HepG2 (cell line): Measurements from ENCODE around the gene TMBIM6. TPM values are rescaled to one million over a fixed set of nuclear protein-coding genes. Genes with fewer than 3 reads are reported as not detected.

ENCODE experiments used
- ATAC-seq: fragments of 200-7000 bp; cut with Tn5 transposase; 3 replicates; pipeline ENCODE4 v1.9.1; 2020; ENCODE audit warnings: mild to moderate bottlenecking, moderate library complexity
- BruUV-seq: library from RNA; stranded (reverse); fragments of 400-500 nt; replicated peaks from 2 replicates; lab custom pipeline; 2021; lab: Mats Ljungman, UMichigan
- CTCF ChIA-PET: fragments of 300-600 bp; formaldehyde crosslinking; extraction: SDS; loops from one replicate; lab custom pipeline; 2021; ENCODE audit warnings: low total read pairs, inconsistent platforms, low intra/inter-chr PET ratio; lab: Yijun Ruan, JAX
- POLR2A ChIA-PET: fragments of 350-600 bp; sonication (Branson Sonifier 250); formaldehyde crosslinking; loops from one replicate; lab custom pipeline; 2020; ENCODE audit warnings: antibody characterized with exemption, inconsistent platforms; lab: Yijun Ruan, JAX
- DNase-seq: peaks from one replicate; pipeline ENCODE4 v3.0.0-alpha.2; 2015; ENCODE audit warnings: low spot score
- FAIRE-seq: peaks from 3 replicates; lab custom pipeline; 2011; peaks lifted over from hg19 to GRCh38; lab: Jason Lieb, UNC
- H2AFZ ChIP-seq: one replicate; pipeline ENCODE4 v1.6.1; 2011; ENCODE audit warnings: low read length, inconsistent platforms
- H3K27ac ChIP-seq: fragments of 300-600 bp; 3 replicates; pipeline ENCODE4 v1.8.0; 2011; ENCODE audit warnings: mixed run types, mild to moderate bottlenecking, mixed read lengths, low read length, inconsistent platforms; ENCODE audit not compliant: insufficient read depth; ENCODE audit errors: extremely low read length
- H3K27me3 ChIP-seq, 2 experiments: fragments of 200-600 bp in 1 of 2; 2 replicates in 1 of 2; 3 replicates in 1 of 2; pipeline versions ENCODE4 v1.6.0 to v1.8.0; 2011; ENCODE audit warnings: low read length in 2 of 2, mild to moderate bottlenecking in 2 of 2, moderate library complexity in 2 of 2, inconsistent platforms in 1 of 2; ENCODE audit not compliant: insufficient read depth in 2 of 2, control insufficient read depth in 1 of 2
- H3K36me3 ChIP-seq, 2 experiments: fragments of 200-600 bp in 1 of 2; replicated peaks in 1 of 2; 2 replicates in 1 of 2; 3 replicates in 1 of 2; pipeline versions ENCODE4 v1.5.1 to v1.8.0; 2011; ENCODE audit warnings: low read length in 2 of 2, inconsistent platforms in 1 of 2; ENCODE audit not compliant: insufficient read depth in 2 of 2, control insufficient read depth in 1 of 2
- H3K4me1 ChIP-seq: 2 replicates; pipeline ENCODE4 v1.5.1; 2012; ENCODE audit warnings: low read length, inconsistent platforms; ENCODE audit not compliant: insufficient read depth
- H3K4me2 ChIP-seq: 2 replicates; pipeline ENCODE4 v1.6.0; 2011; ENCODE audit warnings: low read depth, low read length, inconsistent platforms
- H3K4me3 ChIP-seq, 3 experiments: fragments of 200-600 bp in 1 of 3; sonication (generic), shearing (Covaris generic) in 1 of 3; replicated peaks in 1 of 3; 2 replicates each; pipeline ENCODE4 v1.5.1; 2011 to 2016; ENCODE audit warnings: low read length in 3 of 3, inconsistent platforms in 2 of 3, low read depth in 2 of 3, mild to moderate bottlenecking in 2 of 3, control low read depth in 1 of 3, mixed read lengths in 1 of 3; ENCODE audit not compliant: insufficient read depth in 1 of 3
- H3K79me2 ChIP-seq: one replicate; pipeline ENCODE4 v1.6.1; 2011; ENCODE audit warnings: low read length, inconsistent platforms; ENCODE audit not compliant: insufficient read depth
- H3K9ac ChIP-seq: 2 replicates; pipeline ENCODE4 v1.6.0; 2011; ENCODE audit warnings: mild to moderate bottlenecking, low read depth, low read length, inconsistent platforms; ENCODE audit not compliant: insufficient read depth
- H3K9me3 ChIP-seq: 2 replicates; pipeline ENCODE4 v1.5.1; 2012; ENCODE audit warnings: mild to moderate bottlenecking, low read length
- H4K20me1 ChIP-seq: 2 replicates; pipeline ENCODE4 v1.6.0; 2011; ENCODE audit warnings: inconsistent platforms, mild to moderate bottlenecking, low read length, moderate library complexity; ENCODE audit not compliant: insufficient read depth
- ATRX ChIP-seq: sonication (generic); formaldehyde crosslinking; IDR thresholded peaks from 2 replicates; pipeline ENCODE4 v1.4.0; 2020; ENCODE audit warnings: missing genetic modification reagents, borderline replicate concordance
- NCOR1 ChIP-seq: fragments of 200-600 bp; sonication (generic); IDR thresholded peaks from 2 replicates; pipeline ENCODE4 v1.7.0; 2017; ENCODE audit warnings: antibody characterized with exemption, low read length, borderline replicate concordance
- PHF5A ChIP-seq: IDR thresholded peaks from one replicate; pipeline ENCODE4 v1.6.1; 2018; ENCODE audit warnings: low read depth, missing genetic modification reagents; ENCODE audit not compliant: unreplicated experiment
- PPARG ChIP-seq: conservative IDR thresholded peaks from 2 replicates; pipeline ENCODE4 v1.6.1; 2016; ENCODE audit warnings: missing biosample characterization, missing genetic modification reagents
- ZNF572 ChIP-seq: sonication (generic); formaldehyde crosslinking; IDR thresholded peaks from 2 replicates; pipeline ENCODE4 v1.5.1; 2020; ENCODE audit warnings: mild to moderate bottlenecking, missing genetic modification reagents
- WGBS: methylation state at CpG from one replicate; pipeline ENCODE4 v1.1.6; 2017; ENCODE audit warnings: low lambda C conversion rate; 5-methylcytosine and 5-hydroxymethylcytosine counted together
- in situ Hi-C: cut with HindIII; loops from 2 replicates; pipeline ENCODE4 v1.10.0; 2017; ENCODE audit warnings: low pct_unique_long_range_greater_than_20kb; ENCODE audit not compliant: extremely low pct_ligation_motif_present
- intact Hi-C: fragments of 100-400 bp; cut with micrococcal nuclease; formaldehyde crosslinking; loops from one replicate; pipeline ENCODE4 v1.10.0; 2022; ENCODE audit not compliant: unreplicated experiment
- polyA plus RNA-seq, 8 experiments: library from polyadenylated mRNA; depleted of rRNA in 3 of 8; stranded (reverse) in 7 of 8; unstranded in 1 of 8; fragments of >200 nt; fragmentation: Illumina TruSeq in 4 of 8; extraction: Trizol in 4 of 8; gene quantifications; 2 replicates each; pipeline versions ENCODE4 v1.2.1 to v1.2.3, GENCODE V29; 2011 to 2016; ENCODE audit warnings: low read depth in 4 of 8, missing spikeins in 1 of 8, mixed read lengths in 1 of 8; ENCODE audit not compliant: insufficient read depth in 1 of 8
- total RNA-seq, 5 experiments: library from RNA; depleted of rRNA; stranded (reverse); fragments of >200 nt; fragmentation: Illumina TruSeq; extraction: Trizol; gene quantifications; 2 replicates each; pipeline ENCODE4 v1.2.3, GENCODE V29; 2016; ENCODE audit warnings: low read depth in 1 of 5
- TF ChIP-seq, protein P1 (sequence below): sonication (generic); formaldehyde crosslinking; IDR thresholded peaks from 2 replicates; pipeline ENCODE4 v1.4.0; 2020; ENCODE audit warnings: missing genetic modification reagents, borderline replicate concordance
- TF ChIP-seq, protein P2 (sequence below): sonication (generic); formaldehyde crosslinking; IDR thresholded peaks from 2 replicates; pipeline ENCODE4 v1.9.0; 2021; ENCODE audit warnings: mild to moderate bottlenecking, missing genetic modification reagents
- TF ChIP-seq, protein P3 (sequence below): sonication (generic); formaldehyde crosslinking; IDR thresholded peaks from 2 replicates; pipeline ENCODE4 v1.8.1; 2023; ENCODE audit warnings: mild to moderate bottlenecking, inconsistent platforms, moderate library complexity, missing genetic modification reagents, borderline replicate concordance

The TMBIM6 gene
- total and polyA plus RNA-seq, 2 of the 13 experiments (the other 11 are each of a cell fraction or from before 2014, with no cell fraction given) = 412 to 468 TPM

DNA sequence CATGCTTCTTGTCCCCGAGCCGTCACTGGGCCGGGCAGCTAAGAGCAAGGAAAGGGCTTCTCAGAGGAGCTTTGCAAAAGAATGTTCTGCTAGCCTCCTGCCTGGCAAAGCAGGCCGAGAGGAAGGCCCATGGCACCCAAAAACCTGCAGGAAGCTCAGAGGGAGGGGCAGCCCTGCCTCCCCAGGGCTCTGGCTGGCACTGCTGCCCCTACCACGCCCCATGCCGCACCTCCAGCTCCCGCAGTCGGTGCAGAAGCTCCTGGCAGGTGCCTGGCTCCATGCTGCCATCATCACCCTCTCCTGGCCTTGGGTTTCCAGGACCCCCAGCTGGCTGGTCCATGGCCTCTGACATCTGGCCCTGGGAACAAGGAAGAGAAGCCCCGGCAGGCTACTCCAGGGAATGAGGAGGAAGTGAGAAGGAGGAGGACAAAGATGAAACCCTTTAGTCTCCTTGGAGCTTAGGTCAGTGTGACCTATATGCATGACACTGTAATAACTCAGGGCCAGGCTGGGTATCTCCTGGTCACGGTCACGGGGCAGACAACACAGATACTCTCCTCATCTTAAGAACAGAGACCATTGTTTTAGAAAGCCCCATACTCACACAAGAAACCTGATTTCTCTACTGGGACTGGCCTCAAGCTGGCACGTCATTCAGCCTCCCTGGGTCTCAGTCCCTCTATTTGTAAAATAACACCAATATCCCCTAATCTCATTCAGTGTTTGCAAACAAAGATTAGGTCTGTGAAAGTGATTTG is 62.5 kb downstream of the TMBIM6 start (continued):
- TF ChIP-seq, protein P1, sequence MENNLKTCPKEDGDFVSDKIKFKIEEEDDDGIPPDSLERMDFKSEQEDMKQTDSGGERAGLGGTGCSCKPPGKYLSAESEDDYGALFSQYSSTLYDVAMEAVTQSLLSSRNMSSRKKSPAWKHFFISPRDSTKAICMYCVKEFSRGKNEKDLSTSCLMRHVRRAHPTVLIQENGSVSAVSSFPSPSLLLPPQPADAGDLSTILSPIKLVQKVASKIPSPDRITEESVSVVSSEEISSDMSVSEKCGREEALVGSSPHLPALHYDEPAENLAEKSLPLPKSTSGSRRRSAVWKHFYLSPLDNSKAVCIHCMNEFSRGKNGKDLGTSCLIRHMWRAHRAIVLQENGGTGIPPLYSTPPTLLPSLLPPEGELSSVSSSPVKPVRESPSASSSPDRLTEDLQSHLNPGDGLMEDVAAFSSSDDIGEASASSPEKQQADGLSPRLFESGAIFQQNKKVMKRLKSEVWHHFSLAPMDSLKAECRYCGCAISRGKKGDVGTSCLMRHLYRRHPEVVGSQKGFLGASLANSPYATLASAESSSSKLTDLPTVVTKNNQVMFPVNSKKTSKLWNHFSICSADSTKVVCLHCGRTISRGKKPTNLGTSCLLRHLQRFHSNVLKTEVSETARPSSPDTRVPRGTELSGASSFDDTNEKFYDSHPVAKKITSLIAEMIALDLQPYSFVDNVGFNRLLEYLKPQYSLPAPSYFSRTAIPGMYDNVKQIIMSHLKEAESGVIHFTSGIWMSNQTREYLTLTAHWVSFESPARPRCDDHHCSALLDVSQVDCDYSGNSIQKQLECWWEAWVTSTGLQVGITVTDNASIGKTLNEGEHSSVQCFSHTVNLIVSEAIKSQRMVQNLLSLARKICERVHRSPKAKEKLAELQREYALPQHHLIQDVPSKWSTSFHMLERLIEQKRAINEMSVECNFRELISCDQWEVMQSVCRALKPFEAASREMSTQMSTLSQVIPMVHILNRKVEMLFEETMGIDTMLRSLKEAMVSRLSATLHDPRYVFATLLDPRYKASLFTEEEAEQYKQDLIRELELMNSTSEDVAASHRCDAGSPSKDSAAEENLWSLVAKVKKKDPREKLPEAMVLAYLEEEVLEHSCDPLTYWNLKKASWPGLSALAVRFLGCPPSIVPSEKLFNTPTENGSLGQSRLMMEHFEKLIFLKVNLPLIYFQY (CRISPR knock-in tag) = no peak
- no peak for TF ChIP-seq ATRX (CRISPR knock-in tag)
- TF ChIP-seq, all 625 proteins: peak for 0

DNA sequence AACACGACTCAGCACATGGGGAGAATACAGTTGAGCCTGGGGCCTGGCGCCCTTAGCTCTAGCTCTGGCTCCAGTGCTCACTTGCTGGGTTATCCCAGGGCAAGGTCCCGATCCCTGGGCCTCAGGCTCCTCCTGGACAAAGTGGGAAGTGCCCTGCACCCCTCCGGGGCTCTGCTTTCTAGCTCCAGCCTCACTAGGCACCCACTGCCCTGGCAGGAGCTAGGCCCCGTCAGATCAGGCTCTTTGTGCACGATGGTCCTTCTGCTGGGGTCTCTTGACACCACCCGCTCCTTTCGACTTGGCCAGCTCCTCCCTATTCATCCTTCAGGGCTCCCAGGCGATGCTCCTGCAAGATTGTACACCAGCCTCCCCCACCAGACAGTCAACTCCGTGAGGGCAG is 63.5 kb downstream of the TMBIM6 start:
- no peaks in the 10 kb centered on the region for H3K27me3 ChIP-seq
- intact Hi-C loops = loop anchor here (5.0 kb wide), 1 partner anchor 538 kb away; the partner anchor contains the start of gene TUBA1C
- no peak overlapping the region for H2AFZ ChIP-seq
- in situ Hi-C loops = no loop called here
- 94% methylated on average over 6 of the region's 10 CpGs for WGBS
- TF ChIP-seq PPARG (CRISPR knock-in tag) (no peak), NCOR1 (no peak), ZNF572 (CRISPR knock-in tag) (no peak), PHF5A (no peak)
- TF ChIP-seq, protein P2, sequence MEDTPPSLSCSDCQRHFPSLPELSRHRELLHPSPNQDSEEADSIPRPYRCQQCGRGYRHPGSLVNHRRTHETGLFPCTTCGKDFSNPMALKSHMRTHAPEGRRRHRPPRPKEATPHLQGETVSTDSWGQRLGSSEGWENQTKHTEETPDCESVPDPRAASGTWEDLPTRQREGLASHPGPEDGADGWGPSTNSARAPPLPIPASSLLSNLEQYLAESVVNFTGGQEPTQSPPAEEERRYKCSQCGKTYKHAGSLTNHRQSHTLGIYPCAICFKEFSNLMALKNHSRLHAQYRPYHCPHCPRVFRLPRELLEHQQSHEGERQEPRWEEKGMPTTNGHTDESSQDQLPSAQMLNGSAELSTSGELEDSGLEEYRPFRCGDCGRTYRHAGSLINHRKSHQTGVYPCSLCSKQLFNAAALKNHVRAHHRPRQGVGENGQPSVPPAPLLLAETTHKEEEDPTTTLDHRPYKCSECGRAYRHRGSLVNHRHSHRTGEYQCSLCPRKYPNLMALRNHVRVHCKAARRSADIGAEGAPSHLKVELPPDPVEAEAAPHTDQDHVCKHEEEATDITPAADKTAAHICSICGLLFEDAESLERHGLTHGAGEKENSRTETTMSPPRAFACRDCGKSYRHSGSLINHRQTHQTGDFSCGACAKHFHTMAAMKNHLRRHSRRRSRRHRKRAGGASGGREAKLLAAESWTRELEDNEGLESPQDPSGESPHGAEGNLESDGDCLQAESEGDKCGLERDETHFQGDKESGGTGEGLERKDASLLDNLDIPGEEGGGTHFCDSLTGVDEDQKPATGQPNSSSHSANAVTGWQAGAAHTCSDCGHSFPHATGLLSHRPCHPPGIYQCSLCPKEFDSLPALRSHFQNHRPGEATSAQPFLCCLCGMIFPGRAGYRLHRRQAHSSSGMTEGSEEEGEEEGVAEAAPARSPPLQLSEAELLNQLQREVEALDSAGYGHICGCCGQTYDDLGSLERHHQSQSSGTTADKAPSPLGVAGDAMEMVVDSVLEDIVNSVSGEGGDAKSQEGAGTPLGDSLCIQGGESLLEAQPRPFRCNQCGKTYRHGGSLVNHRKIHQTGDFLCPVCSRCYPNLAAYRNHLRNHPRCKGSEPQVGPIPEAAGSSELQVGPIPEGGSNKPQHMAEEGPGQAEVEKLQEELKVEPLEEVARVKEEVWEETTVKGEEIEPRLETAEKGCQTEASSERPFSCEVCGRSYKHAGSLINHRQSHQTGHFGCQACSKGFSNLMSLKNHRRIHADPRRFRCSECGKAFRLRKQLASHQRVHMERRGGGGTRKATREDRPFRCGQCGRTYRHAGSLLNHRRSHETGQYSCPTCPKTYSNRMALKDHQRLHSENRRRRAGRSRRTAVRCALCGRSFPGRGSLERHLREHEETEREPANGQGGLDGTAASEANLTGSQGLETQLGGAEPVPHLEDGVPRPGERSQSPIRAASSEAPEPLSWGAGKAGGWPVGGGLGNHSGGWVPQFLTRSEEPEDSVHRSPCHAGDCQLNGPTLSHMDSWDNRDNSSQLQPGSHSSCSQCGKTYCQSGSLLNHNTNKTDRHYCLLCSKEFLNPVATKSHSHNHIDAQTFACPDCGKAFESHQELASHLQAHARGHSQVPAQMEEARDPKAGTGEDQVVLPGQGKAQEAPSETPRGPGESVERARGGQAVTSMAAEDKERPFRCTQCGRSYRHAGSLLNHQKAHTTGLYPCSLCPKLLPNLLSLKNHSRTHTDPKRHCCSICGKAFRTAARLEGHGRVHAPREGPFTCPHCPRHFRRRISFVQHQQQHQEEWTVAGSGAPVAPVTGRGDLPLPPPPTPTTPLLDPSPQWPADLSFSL (CRISPR knock-in tag) = no peak
- TF ChIP-seq, protein P3, sequence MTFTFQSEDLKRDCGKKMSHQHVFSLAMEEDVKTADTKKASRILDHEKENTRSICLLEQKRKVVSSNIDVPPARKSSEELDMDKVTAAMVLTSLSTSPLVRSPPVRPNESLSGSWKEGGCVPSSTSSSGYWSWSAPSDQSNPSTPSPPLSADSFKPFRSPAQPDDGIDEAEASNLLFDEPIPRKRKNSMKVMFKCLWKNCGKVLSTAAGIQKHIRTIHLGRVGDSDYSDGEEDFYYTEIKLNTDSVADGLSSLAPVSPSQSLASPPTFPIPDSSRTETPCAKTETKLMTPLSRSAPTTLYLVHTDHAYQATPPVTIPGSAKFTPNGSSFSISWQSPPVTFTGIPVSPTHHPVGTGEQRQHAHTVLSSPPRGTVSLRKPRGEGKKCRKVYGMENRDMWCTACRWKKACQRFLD (CRISPR knock-in tag) = no peak
- no peak overlapping the region for H3K9ac ChIP-seq
- DNase-seq (no peak), FAIRE-seq (no peak), ATAC-seq (no peak)
- no TSS peak for BruUV-seq
- H3K36me3 ChIP-seq = peaks cover 17 to 55% of the 10 kb centered on the region in 2 experiments
- ChIA-PET CTCF (no interaction called here), POLR2A (no interaction called here)
- H4K20me1 ChIP-seq = no peaks in the 10 kb centered on the region
- H3K4me2 ChIP-seq = no peak overlapping the region
- H3K27ac ChIP-seq = no peak overlapping the region
- no peak overlapping the region for H3K4me3 ChIP-seq
- H3K4me1 ChIP-seq = peaks cover 19% of the 10 kb centered on the region
- H3K9me3 ChIP-seq = no peaks in the 10 kb centered on the region
- no peaks in the 10 kb centered on the region for H3K79me2 ChIP-seq
